Small intestine (tissue), 4 donors: ENCODE data around the gene CRLF3. TPM values are rescaled to one million over a fixed set of nuclear protein-coding genes. Genes with fewer than 3 reads are reported as not detected.

ENCODE experiments used
- polyA plus RNA-seq, 4 donors: library from polyadenylated mRNA; stranded (reverse) in 3 of 4; unstranded in 1 of 4; fragments of 200-250 nt in 3 of 4; fragments of 120-200 nt in 1 of 4; gene quantifications; one replicate each; pipeline versions ENCODE4 v1.2.1 to v1.2.3, GENCODE V29; 2013
- donor health status: healthy with polysubstance abuse.
- donor health status: Bipolar disorder and iron deficiency.
- donor health status: healthy.

CRLF3 gene
- polyA plus RNA-seq, 4 donors, result 5.6 to 10.0 (median 5.9) TPM

Other genes starting within 250 kb of the CRLF3 start
- 1 to 10 TPM in 2 of 4 donors, under 1 TPM in 2; 0.22 to 4.9 (median 0.82) TPM for gene ATAD5, start 7.3 kb upstream of the CRLF3 start, polyA plus RNA-seq
- gene TEFM, start 81.5 kb upstream of the CRLF3 start, polyA plus RNA-seq, result 10 to 100 TPM; 11.2 to 24.5 (median 12.8) TPM
- 1 to 10 TPM in 3 of 4 donors, under 1 TPM in 1; 0.89 to 6.1 (median 4.2) TPM for gene ADAP2, start 97.3 kb upstream of the CRLF3 start, polyA plus RNA-seq
- 10 to 100 TPM; 12.3 to 20.5 (median 15.4) TPM for gene RNF135, start 146.3 kb upstream of the CRLF3 start, polyA plus RNA-seq